Measurements from ENCODE around the gene FBXL17. TPM values are rescaled to one million over a fixed set of nuclear protein-coding genes. Genes with fewer than 3 reads are reported as not detected.

The FBXL17 gene
- total RNA-seq, 2 donors from 2014 or later: 24.8 to 58.2 TPM

- ATAC-seq (ENCODE audit: insufficient number of reproducible peaks, low FRiP score, low read depth): no peak
- Histone ChIP-seq H3K27ac (no peak overlapping the region), H3K4me3 (no peak overlapping the region), H3K36me3 (no peaks in the 10 kb centered on the region), H3K9me3 (no peaks in the 10 kb centered on the region), H3K4me1 (ENCODE audit: control insufficient read depth in 1 of 2, low read depth in 2 of 2) (peaks cover 0 to 8% of the 10 kb centered on the region in 2 donors), H3K27me3 (replicated peaks; ENCODE audit: insufficient read depth) (no peaks in the 10 kb centered on the region)
- TF ChIP-seq CTCF (IDR thresholded peaks at IDR 0.05): no peak
- DNase-seq (ENCODE audit: low spot score): no peak
These were observed 20.7 kb downstream of the FBXL17 start for GRCh38 chr5:108361239-108361638.

- Histone ChIP-seq H3K27ac (no peak overlapping the region), H3K9me3 (no peaks in the 10 kb centered on the region), H3K4me1 (ENCODE audit: control insufficient read depth in 1 of 2, low read depth in 2 of 2) (peaks cover 0 to 8% of the 10 kb centered on the region in 2 donors), H3K36me3 (no peaks in the 10 kb centered on the region), H3K4me3 (no peak overlapping the region), H3K27me3 (replicated peaks; ENCODE audit: insufficient read depth) (no peaks in the 10 kb centered on the region)
- TF ChIP-seq CTCF (IDR thresholded peaks at IDR 0.05): no peak
- DNase-seq (ENCODE audit: low spot score) (no peak), ATAC-seq (ENCODE audit: insufficient number of reproducible peaks, low FRiP score, low read depth) (no peak)
These were observed 21.6 kb downstream of the FBXL17 start for GRCh38 chr5:108360280-108360679.

GRCh38 chr5:108356286-108356685, 25.6 kb downstream of the FBXL17 start:
- Histone ChIP-seq H3K27me3 (replicated peaks; ENCODE audit: insufficient read depth) (no peaks in the 10 kb centered on the region), H3K4me3 (no peak overlapping the region), H3K4me1 (ENCODE audit: control insufficient read depth in 1 of 2, low read depth in 2 of 2) (no peaks in the 10 kb centered on the region), H3K9me3 (no peaks in the 10 kb centered on the region), H3K27ac (no peak overlapping the region), H3K36me3 (no peaks in the 10 kb centered on the region)
- no peak for ATAC-seq (ENCODE audit: insufficient number of reproducible peaks, low FRiP score, low read depth)
- no peak for TF ChIP-seq CTCF (IDR thresholded peaks at IDR 0.05)
- DNase-seq (ENCODE audit: low spot score): no peak

- Histone ChIP-seq H3K27me3 (replicated peaks; ENCODE audit: insufficient read depth) (no peaks in the 10 kb centered on the region), H3K27ac (no peak overlapping the region), H3K36me3 (no peaks in the 10 kb centered on the region), H3K4me3 (no peak overlapping the region), H3K9me3 (no peaks in the 10 kb centered on the region), H3K4me1 (ENCODE audit: control insufficient read depth in 1 of 2, low read depth in 2 of 2) (no peaks in the 10 kb centered on the region)
- no peak for TF ChIP-seq CTCF (IDR thresholded peaks at IDR 0.05)
- DNase-seq (ENCODE audit: low spot score) (no peak), ATAC-seq (ENCODE audit: insufficient number of reproducible peaks, low FRiP score, low read depth) (no peak)
These were observed 28.8 kb downstream of the FBXL17 start for GRCh38 chr5:108353087-108353486.

- DNase-seq (ENCODE audit: low spot score) (no peak), ATAC-seq (ENCODE audit: insufficient number of reproducible peaks, low FRiP score, low read depth) (no peak)
- TF ChIP-seq CTCF (IDR thresholded peaks at IDR 0.05): peak; percentile 11
These were observed 36.2 kb downstream of the FBXL17 start for GRCh38 chr5:108345541-108346171.

More at GRCh38 chr5:108345541-108346171, 36.2 kb downstream of the FBXL17 start:
- H3K9me3 ChIP-seq: no peaks in the 10 kb centered on the region
- no peak overlapping the region for H3K4me3 ChIP-seq
- no peak overlapping the region for H3K27ac ChIP-seq
- no peaks in the 10 kb centered on the region for H3K36me3 ChIP-seq
- H3K4me1 ChIP-seq (ENCODE audit: control insufficient read depth in 1 of 2, low read depth in 2 of 2): no peaks in the 10 kb centered on the region
- H3K27me3 ChIP-seq (replicated peaks; ENCODE audit: insufficient read depth): no peaks in the 10 kb centered on the region
